ENCODE measurements around the gene CAMK2B. TPM values are rescaled to one million over a fixed set of nuclear protein-coding genes. Genes with fewer than 3 reads are reported as not detected.

The CAMK2B gene
- total and polyA plus RNA-seq, 2 experiments from 2014 or later: not detected

- H3K4me2 ChIP-seq: no peak overlapping the region
- ATAC-seq (no peak), DNase-seq (ENCODE audit: low spot score) (no peak)
- no peak for TF ChIP-seq STAT1 (IDR thresholded peaks at IDR 0.05; ENCODE audit: unreplicated experiment)
- TF ChIP-seq POLR2AphosphoS5 (IDR thresholded peaks at IDR 0.05; ENCODE audit: low read depth): no peak
- no peak for TF ChIP-seq EZH2 (IDR thresholded peaks at IDR 0.05; ENCODE audit: low read depth, unreplicated experiment)
- no peak for TF ChIP-seq REST (IDR thresholded peaks at IDR 0.05; ENCODE audit: unreplicated experiment)
- no peak for TF ChIP-seq CTCF (conservative IDR thresholded peaks at IDR 0.05; ENCODE audit: low read depth in 2 of 2)
- TF ChIP-seq CREB1 (CRISPR knock-in tag; IDR thresholded peaks at IDR 0.05; ENCODE audit: low read depth): no peak
- TF ChIP-seq ZNF331 (CRISPR knock-in tag; IDR thresholded peaks at IDR 0.05; ENCODE audit: low read depth): no peak
- TF ChIP-seq EZH2phosphoT487 (IDR thresholded peaks at IDR 0.05; ENCODE audit: unreplicated experiment): no peak
- TF ChIP-seq ZNF114 (CRISPR knock-in tag; IDR thresholded peaks at IDR 0.05): no peak
- no peak for TF ChIP-seq ZNF462 (CRISPR knock-in tag; IDR thresholded peaks at IDR 0.05)
- TF ChIP-seq JUNB (IDR thresholded peaks at IDR 0.05; ENCODE audit: unreplicated experiment): no peak
- TF ChIP-seq NANOG (IDR thresholded peaks at IDR 0.05; ENCODE audit: borderline replicate concordance): no peak
- no peak for TF ChIP-seq ETS1 (IDR thresholded peaks at IDR 0.05)
- no peak overlapping the region for H2AFZ ChIP-seq
- H4K20me1 ChIP-seq (replicated peaks; ENCODE audit: insufficient read depth): no peaks in the 10 kb centered on the region
- H3F3A ChIP-seq (replicated peaks; ENCODE audit: low read depth): no peaks in the 10 kb centered on the region
- no peaks in the 10 kb centered on the region for H3K36me3 ChIP-seq (ENCODE audit: insufficient read depth)
- no peak overlapping the region for H3K4me3 ChIP-seq
- Mint-ChIP-seq H3K4me1 (peaks cover 7% of the 10 kb centered on the region; the same call in 2 of the 3 replicates), H3K27me3 (ENCODE audit: insufficient read depth, low read depth, poor library complexity) (peaks cover 20% of the 10 kb centered on the region), H3K4me3 (no peak overlapping the region), H3K27ac (no peak overlapping the region), H3K9me3 (no peaks in the 10 kb centered on the region; the same call in 2 of the 3 replicates), H3K36me3 (ENCODE audit: low read depth) (no peaks in the 10 kb centered on the region)
- H3K27me3 ChIP-seq (ENCODE audit: insufficient read depth): peaks cover 12% of the 10 kb centered on the region
- H3K79me2 ChIP-seq (replicated peaks; ENCODE audit: insufficient read depth): no peaks in the 10 kb centered on the region
- H3K4me1 ChIP-seq (ENCODE audit: insufficient read depth): peaks cover 5% of the 10 kb centered on the region
- no peaks in the 10 kb centered on the region for H3K9me2 ChIP-seq (ENCODE audit: insufficient read depth)
- no peak overlapping the region for H3K27ac ChIP-seq (ENCODE audit: low read depth)
Measured at GRCh38 chr7:44277851-44278250, 47.5 kb downstream of the CAMK2B start.

Measured in GM23338 (cell line).